Progenitor cell of endocrine pancreas (in vitro differentiated cells): ENCODE results near the gene ADCK2. TPM values are rescaled to one million over a fixed set of nuclear protein-coding genes. Genes with fewer than 3 reads are reported as not detected.

ENCODE experiments used
- DNase-seq: peaks from one replicate; pipeline ENCODE4 v3.0.0; 2021; ENCODE audit warnings: low spot score; ENCODE audit not compliant: unreplicated experiment
- H3K27ac Mint-ChIP-seq: 2 replicates; pipeline ENCODE4 v1.8.0; 2021; ENCODE audit warnings: mild to moderate bottlenecking, moderate library complexity, mixed read lengths
- H3K27me3 Mint-ChIP-seq: 2 replicates; pipeline ENCODE4 v1.8.0; 2021; ENCODE audit warnings: mixed read lengths
- H3K36me3 Mint-ChIP-seq: 2 replicates; pipeline ENCODE4 v1.8.0; 2022; ENCODE audit warnings: mixed read lengths; ENCODE audit not compliant: insufficient read depth
- H3K4me1 Mint-ChIP-seq: 2 replicates; pipeline ENCODE4 v1.8.0; 2021; ENCODE audit warnings: low read depth, mixed read lengths
- H3K4me3 Mint-ChIP-seq: 2 replicates; pipeline ENCODE4 v1.8.0; 2021; ENCODE audit warnings: low read depth, mild to moderate bottlenecking, moderate library complexity, mixed read lengths
- H3K9me3 Mint-ChIP-seq: 2 replicates; pipeline ENCODE4 v1.8.0; 2021; ENCODE audit warnings: low read depth, mixed read lengths
- CTCF ChIP-seq: fragments of 200-600 bp; sonication (generic); IDR thresholded peaks from one replicate; pipeline ENCODE4 v1.5.0; 2021; ENCODE audit warnings: antibody characterized with exemption, mild to moderate bottlenecking; ENCODE audit not compliant: unreplicated experiment
- total RNA-seq: library from RNA; stranded (reverse); gene quantifications from 2 replicates; pipeline ENCODE4 v1.2.1, GENCODE V29; 2021

Gene ADCK2
- total RNA-seq, 1 donor from 2014 or later: 21.9 TPM

GRCh38 chr7:140631021-140631420, 41.7 kb upstream of the ADCK2 start:
- Mint-ChIP-seq H3K9me3 (peaks cover 4% of the 10 kb centered on the region), H3K36me3 (peaks cover 5% of the 10 kb centered on the region), H3K4me3 (no peak overlapping the region), H3K27me3 (no peaks in the 10 kb centered on the region), H3K27ac (no peak overlapping the region), H3K4me1 (peaks cover 10% of the 10 kb centered on the region)
- no peak for DNase-seq
- TF ChIP-seq CTCF: no peak

- Mint-ChIP-seq H3K36me3 (peaks cover 5% of the 10 kb centered on the region), H3K4me1 (peaks cover 11% of the 10 kb centered on the region), H3K4me3 (no peak overlapping the region), H3K27ac (no peak overlapping the region), H3K27me3 (no peaks in the 10 kb centered on the region), H3K9me3 (peaks cover 4% of the 10 kb centered on the region)
- TF ChIP-seq CTCF: no peak
- DNase-seq: no peak
Measured at GRCh38 chr7:140631602-140632001, 41.1 kb upstream of the ADCK2 start.

- H3K4me1 Mint-ChIP-seq: peaks cover 27% of the 10 kb centered on the region
- DNase-seq: no peak
- H3K9me3 Mint-ChIP-seq: no peaks in the 10 kb centered on the region
- H3K36me3 Mint-ChIP-seq: no peaks in the 10 kb centered on the region
- no peak overlapping the region for H3K4me3 Mint-ChIP-seq
- H3K27me3 Mint-ChIP-seq: peaks cover 7% of the 10 kb centered on the region
- no peak for TF ChIP-seq CTCF
- H3K27ac Mint-ChIP-seq: no peak overlapping the region
Measured at GRCh38 chr7:140635345-140635744, 37.4 kb upstream of the ADCK2 start.

- DNase-seq: no peak
- H3K27me3 Mint-ChIP-seq: peaks cover 7% of the 10 kb centered on the region
- H3K4me1 Mint-ChIP-seq: peaks cover 27% of the 10 kb centered on the region
- no peak overlapping the region for H3K4me3 Mint-ChIP-seq
- H3K36me3 Mint-ChIP-seq: no peaks in the 10 kb centered on the region
- no peak overlapping the region for H3K27ac Mint-ChIP-seq
- no peaks in the 10 kb centered on the region for H3K9me3 Mint-ChIP-seq
- no peak for TF ChIP-seq CTCF
Measured at GRCh38 chr7:140635816-140636215, 36.9 kb upstream of the ADCK2 start.

GRCh38 chr7:140637400-140637799, 35.3 kb upstream of the ADCK2 start:
- Mint-ChIP-seq H3K9me3 (no peaks in the 10 kb centered on the region), H3K4me3 (no peak overlapping the region), H3K27ac (no peak overlapping the region), H3K36me3 (no peaks in the 10 kb centered on the region), H3K4me1 (peaks cover 33% of the 10 kb centered on the region), H3K27me3 (peaks cover 13% of the 10 kb centered on the region)
- TF ChIP-seq CTCF: no peak
- no peak for DNase-seq
